PC-9 (cell line): Measurements from ENCODE around the gene CYP1A2.

Experiments used
- CTCF ChIP-seq: fragments of 200-600 bp; sonication (generic); conservative IDR thresholded peaks from 2 replicates; pipeline ENCODE4 v1.6.1; 2017; ENCODE audit warnings: mixed run types, antibody characterized with exemption, mild to moderate bottlenecking, moderate library complexity
- EZH2 ChIP-seq: fragments of 200-600 bp; sonication (generic); IDR thresholded peaks from 2 replicates; pipeline ENCODE4 v1.8.0; 2017; ENCODE audit warnings: antibody characterized with exemption, low read depth

DNA sequence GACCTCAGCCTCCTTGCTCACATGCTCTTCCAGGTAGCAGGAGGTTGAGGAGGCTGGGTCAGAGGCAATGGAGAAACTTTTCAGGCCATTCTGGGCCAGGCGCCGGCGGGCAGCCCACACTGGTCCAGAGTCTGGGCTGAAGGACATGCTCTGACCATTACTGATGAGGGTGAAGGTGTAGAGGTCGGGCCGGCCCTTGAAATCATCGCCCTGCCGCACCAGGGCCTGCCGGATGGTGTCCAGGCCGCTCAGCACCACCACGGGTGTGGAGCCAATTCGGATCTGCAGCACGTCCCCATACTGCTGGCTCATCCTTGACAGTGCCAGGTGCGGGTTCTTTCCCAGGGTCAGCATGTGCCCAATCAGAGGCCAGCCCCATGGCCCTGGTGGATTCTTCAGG, 26.1 kb upstream of the CYP1A2 start:
- TF ChIP-seq CTCF (no peak), EZH2 (no peak)
